ENCODE data around the gene FREM1. TPM values are rescaled to one million over a fixed set of nuclear protein-coding genes. Genes with fewer than 3 reads are reported as not detected.

Gene FREM1
- total RNA-seq = 60.5 to 71.4 TPM (median 62.9 TPM) in 3 replicates

GRCh38 chr9:14909961-14910805, at the start of gene FREM1:
Gene FREM1, minus strand, starts transcription at chr9:14910428. Its CDS starts 41,451 bp downstream, at chr9:14868977.
- Mint-ChIP-seq H3K27ac (no peak within 1 kb of the TSS), H3K4me3 (no peak within 1 kb of the TSS), H3K27me3 (ENCODE audit: low read depth) (no peaks in the 10 kb centered on the region), H3K36me3 (no peaks in the 10 kb centered on the region), H3K9me3 (no peaks in the 10 kb centered on the region), H3K4me1 (peaks cover 50% of the 10 kb centered on the region)
- no peak for TF ChIP-seq CTCF (IDR thresholded peaks at IDR 0.05; ENCODE audit: unreplicated experiment)
- DNase-seq (ENCODE audit: low spot score in 2 of 2, unreplicated experiment in 2 of 2) = peak in 1 of 2 experiments; percentile 53

GRCh38 chr9:14958989-14959388, 48.8 kb upstream of the FREM1 start:
- no peak for DNase-seq (ENCODE audit: low spot score in 2 of 2, unreplicated experiment in 2 of 2)
- H3K27ac Mint-ChIP-seq = no peak overlapping the region
- H3K27me3 Mint-ChIP-seq (ENCODE audit: low read depth) = no peaks in the 10 kb centered on the region
- H3K36me3 Mint-ChIP-seq = peaks cover 9% of the 10 kb centered on the region
- H3K9me3 Mint-ChIP-seq = peaks cover 10% of the 10 kb centered on the region
- H3K4me1 Mint-ChIP-seq = peaks cover 27% of the 10 kb centered on the region
- H3K4me3 Mint-ChIP-seq = no peak overlapping the region
- no peak for TF ChIP-seq CTCF (IDR thresholded peaks at IDR 0.05; ENCODE audit: unreplicated experiment)

- no peaks in the 10 kb centered on the region for H3K27me3 Mint-ChIP-seq (ENCODE audit: low read depth)
- peaks cover 24% of the 10 kb centered on the region for H3K36me3 Mint-ChIP-seq
- no peak for DNase-seq (ENCODE audit: low spot score in 2 of 2, unreplicated experiment in 2 of 2)
- TF ChIP-seq CTCF (IDR thresholded peaks at IDR 0.05; ENCODE audit: unreplicated experiment) = no peak
- peak overlapping the region; percentile 85 for H3K27ac Mint-ChIP-seq
- H3K4me3 Mint-ChIP-seq = no peak overlapping the region
- H3K4me1 Mint-ChIP-seq = peaks cover 27% of the 10 kb centered on the region
- H3K9me3 Mint-ChIP-seq = peaks cover 25% of the 10 kb centered on the region
Measured at GRCh38 chr9:14957109-14957508, 46.9 kb upstream of the FREM1 start.

- Mint-ChIP-seq H3K4me1 (peaks cover 27% of the 10 kb centered on the region), H3K36me3 (peaks cover 28% of the 10 kb centered on the region), H3K9me3 (peaks cover 25% of the 10 kb centered on the region), H3K27me3 (ENCODE audit: low read depth) (no peaks in the 10 kb centered on the region), H3K4me3 (peak overlapping the region; percentile 34), H3K27ac (peak overlapping the region; percentile 85)
- no peak for DNase-seq (ENCODE audit: low spot score in 2 of 2, unreplicated experiment in 2 of 2)
- TF ChIP-seq CTCF (IDR thresholded peaks at IDR 0.05; ENCODE audit: unreplicated experiment) = no peak
Measured at GRCh38 chr9:14956208-14956607, 46.0 kb upstream of the FREM1 start.

- no peak overlapping the region for H3K4me3 Mint-ChIP-seq
- no peak for DNase-seq (ENCODE audit: low spot score in 2 of 2, unreplicated experiment in 2 of 2)
- peaks cover 10% of the 10 kb centered on the region for H3K9me3 Mint-ChIP-seq
- H3K36me3 Mint-ChIP-seq = no peaks in the 10 kb centered on the region
- H3K4me1 Mint-ChIP-seq = peaks cover 18% of the 10 kb centered on the region
- no peak for TF ChIP-seq CTCF (IDR thresholded peaks at IDR 0.05; ENCODE audit: unreplicated experiment)
- H3K27ac Mint-ChIP-seq = no peak overlapping the region
- no peaks in the 10 kb centered on the region for H3K27me3 Mint-ChIP-seq (ENCODE audit: low read depth)
Measured at GRCh38 chr9:14945351-14945750, 35.1 kb upstream of the FREM1 start.

Measured in mesothelial cell of epicardium (in vitro differentiated cells).